Measurements from ENCODE around the gene SDSL. TPM values are rescaled to one million over a fixed set of nuclear protein-coding genes. Genes with fewer than 3 reads are reported as not detected.
A peak's percentile ranks its signal among the peaks of the same experiment; 100 is the strongest.

Gene SDSL
- total and polyA plus RNA-seq, 2 experiments from 2014 or later: not detected

GRCh38 chr12:113424456-113424855 is 2.3 kb downstream of the SDSL start (continued):
- TF ChIP-seq REST (IDR thresholded peaks at IDR 0.05; ENCODE audit: unreplicated experiment) (no peak), POLR2AphosphoS5 (IDR thresholded peaks at IDR 0.05; ENCODE audit: low read depth) (no peak), EZH2phosphoT487 (IDR thresholded peaks at IDR 0.05; ENCODE audit: unreplicated experiment) (no peak), ZNF114 (CRISPR knock-in tag; IDR thresholded peaks at IDR 0.05) (no peak), STAT1 (IDR thresholded peaks at IDR 0.05; ENCODE audit: unreplicated experiment) (no peak), JUNB (IDR thresholded peaks at IDR 0.05; ENCODE audit: unreplicated experiment) (no peak), ZNF331 (CRISPR knock-in tag; IDR thresholded peaks at IDR 0.05; ENCODE audit: low read depth) (no peak), EZH2 (IDR thresholded peaks at IDR 0.05; ENCODE audit: low read depth, unreplicated experiment) (no peak), NANOG (IDR thresholded peaks at IDR 0.05; ENCODE audit: borderline replicate concordance) (no peak), CREB1 (CRISPR knock-in tag; IDR thresholded peaks at IDR 0.05; ENCODE audit: low read depth) (no peak), ETS1 (IDR thresholded peaks at IDR 0.05) (no peak)

DNA sequence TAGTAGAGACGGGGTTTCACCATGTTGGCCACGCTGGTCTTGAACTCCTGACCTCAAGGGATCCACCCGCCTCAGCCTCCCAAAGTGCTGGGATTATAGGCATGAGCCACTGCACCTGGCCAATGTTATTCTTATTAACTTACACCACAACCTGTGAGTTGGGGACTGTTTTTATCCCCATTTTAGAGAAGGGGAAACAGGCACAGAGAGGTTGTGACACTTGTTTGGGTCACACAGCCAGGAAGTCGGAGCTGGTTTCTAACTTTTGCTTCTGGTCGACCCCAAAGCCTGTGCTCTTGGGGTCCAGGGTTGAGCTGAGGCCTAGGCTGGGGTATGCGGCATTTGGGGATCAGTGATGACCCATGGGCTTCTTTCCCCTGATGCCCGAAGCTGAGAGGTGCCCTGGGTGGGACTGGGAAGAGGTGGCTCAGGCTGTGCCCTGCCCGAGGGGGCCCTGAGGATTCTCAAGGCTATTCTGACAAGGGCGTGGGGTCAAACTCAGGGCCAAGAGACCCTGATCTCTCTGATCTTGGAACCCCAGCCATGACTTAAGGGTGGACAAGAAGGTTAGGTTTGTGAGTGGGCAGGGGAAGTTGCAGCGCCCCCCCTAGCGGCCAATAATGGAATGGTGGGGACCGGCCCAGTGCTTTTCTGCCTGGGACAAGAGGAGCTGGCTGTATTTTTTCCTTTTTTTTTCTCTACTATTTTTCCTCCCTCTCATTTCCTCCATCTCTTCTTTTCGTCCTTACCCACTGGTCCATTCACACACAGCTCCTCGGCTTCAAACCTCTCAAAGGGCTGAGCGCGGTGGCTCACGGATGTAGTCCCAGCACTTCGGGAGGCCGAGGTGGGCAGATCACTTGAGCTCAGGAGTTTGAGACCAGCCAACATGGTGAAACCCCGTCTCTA is 3.0 kb downstream of the SDSL start:
- H3K36me3 ChIP-seq (ENCODE audit: insufficient read depth): no peaks in the 10 kb centered on the region
- Mint-ChIP-seq H3K9me3 (0 out of 3 replicates have a peak, but pooled peaks cover 3% of the 10 kb centered on the region), H3K4me3 (peak overlapping the region; percentile 63), H3K27ac (peak overlapping the region; percentile 92), H3K36me3 (ENCODE audit: low read depth) (no peaks in the 10 kb centered on the region), H3K4me1 (peaks cover 13% of the 10 kb centered on the region), H3K27me3 (ENCODE audit: insufficient read depth, low read depth, poor library complexity) (peaks cover 27% of the 10 kb centered on the region)
- H4K20me1 ChIP-seq (replicated peaks; ENCODE audit: insufficient read depth): no peaks in the 10 kb centered on the region
- H3K79me2 ChIP-seq (replicated peaks; ENCODE audit: insufficient read depth): no peaks in the 10 kb centered on the region
- H3K4me1 ChIP-seq (ENCODE audit: insufficient read depth): 0 out of 2 replicates have a peak, but pooled peaks cover 8% of the 10 kb centered on the region
- H3K27me3 ChIP-seq (ENCODE audit: insufficient read depth): no peaks in the 10 kb centered on the region
- peak; percentile 71 for DNase-seq (ENCODE audit: low spot score)
- peak overlapping the region; percentile 84 for H3K27ac ChIP-seq (ENCODE audit: low read depth)
- H3F3A ChIP-seq (replicated peaks; ENCODE audit: low read depth): 0 out of 2 replicates have a peak, but pooled peaks cover 3% of the 10 kb centered on the region
- no peak for TF ChIP-seq CREB1 (CRISPR knock-in tag; IDR thresholded peaks at IDR 0.05; ENCODE audit: low read depth)
- TF ChIP-seq, protein P1, sequence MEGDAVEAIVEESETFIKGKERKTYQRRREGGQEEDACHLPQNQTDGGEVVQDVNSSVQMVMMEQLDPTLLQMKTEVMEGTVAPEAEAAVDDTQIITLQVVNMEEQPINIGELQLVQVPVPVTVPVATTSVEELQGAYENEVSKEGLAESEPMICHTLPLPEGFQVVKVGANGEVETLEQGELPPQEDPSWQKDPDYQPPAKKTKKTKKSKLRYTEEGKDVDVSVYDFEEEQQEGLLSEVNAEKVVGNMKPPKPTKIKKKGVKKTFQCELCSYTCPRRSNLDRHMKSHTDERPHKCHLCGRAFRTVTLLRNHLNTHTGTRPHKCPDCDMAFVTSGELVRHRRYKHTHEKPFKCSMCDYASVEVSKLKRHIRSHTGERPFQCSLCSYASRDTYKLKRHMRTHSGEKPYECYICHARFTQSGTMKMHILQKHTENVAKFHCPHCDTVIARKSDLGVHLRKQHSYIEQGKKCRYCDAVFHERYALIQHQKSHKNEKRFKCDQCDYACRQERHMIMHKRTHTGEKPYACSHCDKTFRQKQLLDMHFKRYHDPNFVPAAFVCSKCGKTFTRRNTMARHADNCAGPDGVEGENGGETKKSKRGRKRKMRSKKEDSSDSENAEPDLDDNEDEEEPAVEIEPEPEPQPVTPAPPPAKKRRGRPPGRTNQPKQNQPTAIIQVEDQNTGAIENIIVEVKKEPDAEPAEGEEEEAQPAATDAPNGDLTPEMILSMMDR (conservative IDR thresholded peaks at IDR 0.05; ENCODE audit: low read depth in 2 of 2): peak; percentile 86 to 97
- H2AFZ ChIP-seq: no peak overlapping the region
- peak; percentile 70 for ATAC-seq
- H3K4me2 ChIP-seq: peak overlapping the region; percentile 71
- H3K9me2 ChIP-seq (ENCODE audit: insufficient read depth): no peaks in the 10 kb centered on the region
- peak overlapping the region; percentile 40 for H3K4me3 ChIP-seq

All from GM23338 (cell line).